Upper lobe of right lung (tissue), 1 donor: ENCODE results near the gene LMX1A. TPM values are rescaled to one million over a fixed set of nuclear protein-coding genes. Genes with fewer than 3 reads are reported as not detected.

ENCODE experiments used
- ATAC-seq: fragments of 200-7000 bp; cut with Tn5 transposase; one replicate; pipeline ENCODE4 v1.9.1; 2020; ENCODE audit warnings: mild to moderate bottlenecking, moderate library complexity
- DNase-seq: peaks from one replicate; pipeline ENCODE4 v3.0.0-alpha.2; 2020
- H3K27ac ChIP-seq: fragments of 200-600 bp; one replicate; pipeline ENCODE4 v1.8.0; 2022
- H3K27me3 ChIP-seq: fragments of 200-600 bp; one replicate; pipeline ENCODE4 v1.8.0; 2022; ENCODE audit warnings: mild to moderate bottlenecking
- H3K36me3 ChIP-seq: fragments of 200-600 bp; one replicate; pipeline ENCODE4 v1.8.0; 2022
- H3K4me1 ChIP-seq: fragments of 200-600 bp; one replicate; pipeline ENCODE4 v1.8.0; 2022
- H3K4me3 ChIP-seq: fragments of 200-600 bp; one replicate; pipeline ENCODE4 v1.8.0; 2022; ENCODE audit warnings: mild to moderate bottlenecking
- H3K9me3 ChIP-seq: fragments of 200-600 bp; one replicate; pipeline ENCODE4 v1.8.0; 2022
- intact Hi-C: fragments of 100-400 bp; cut with DNase I; formaldehyde crosslinking; loops from one replicate; pipeline ENCODE4 v1.11.0; 2022
- total RNA-seq: library from RNA; stranded (reverse); fragmentation: NEBNext Ultra II Directional; extraction: Animal tissue kit (Norgen Biotek cat#: 25700); gene quantifications from one replicate; pipeline ENCODE4 v1.2.1, GENCODE V29; 2021
- TF ChIP-seq, protein P1 (sequence below): fragments of 200-600 bp; IDR thresholded peaks from one replicate; pipeline ENCODE4 v1.8.0; 2022; ENCODE audit warnings: antibody characterized with exemption
- donor health status: DM: no; HTN: yes; CAD: no; lungs with severe emphysema.

The LMX1A gene
- total RNA-seq, 1 donor from 2014 or later: not detected

- Histone ChIP-seq H3K9me3 (no peaks in the 10 kb centered on the region), H3K4me3 (no peak overlapping the region), H3K36me3 (no peaks in the 10 kb centered on the region), H3K4me1 (no peaks in the 10 kb centered on the region), H3K27ac (no peak overlapping the region), H3K27me3 (no peaks in the 10 kb centered on the region)
- no peak for DNase-seq
- intact Hi-C loops: no loop called here
- TF ChIP-seq, protein P1, sequence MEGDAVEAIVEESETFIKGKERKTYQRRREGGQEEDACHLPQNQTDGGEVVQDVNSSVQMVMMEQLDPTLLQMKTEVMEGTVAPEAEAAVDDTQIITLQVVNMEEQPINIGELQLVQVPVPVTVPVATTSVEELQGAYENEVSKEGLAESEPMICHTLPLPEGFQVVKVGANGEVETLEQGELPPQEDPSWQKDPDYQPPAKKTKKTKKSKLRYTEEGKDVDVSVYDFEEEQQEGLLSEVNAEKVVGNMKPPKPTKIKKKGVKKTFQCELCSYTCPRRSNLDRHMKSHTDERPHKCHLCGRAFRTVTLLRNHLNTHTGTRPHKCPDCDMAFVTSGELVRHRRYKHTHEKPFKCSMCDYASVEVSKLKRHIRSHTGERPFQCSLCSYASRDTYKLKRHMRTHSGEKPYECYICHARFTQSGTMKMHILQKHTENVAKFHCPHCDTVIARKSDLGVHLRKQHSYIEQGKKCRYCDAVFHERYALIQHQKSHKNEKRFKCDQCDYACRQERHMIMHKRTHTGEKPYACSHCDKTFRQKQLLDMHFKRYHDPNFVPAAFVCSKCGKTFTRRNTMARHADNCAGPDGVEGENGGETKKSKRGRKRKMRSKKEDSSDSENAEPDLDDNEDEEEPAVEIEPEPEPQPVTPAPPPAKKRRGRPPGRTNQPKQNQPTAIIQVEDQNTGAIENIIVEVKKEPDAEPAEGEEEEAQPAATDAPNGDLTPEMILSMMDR: no peak
- no peak for ATAC-seq
Observed at GRCh38 chr1:165152109-165152508, 204.4 kb downstream of the LMX1A start.

Other genes starting within 250 kb of the LMX1A start
- 9.1 TPM for gene RXRG, start 88.4 kb upstream of the LMX1A start, total RNA-seq
- 0.87 TPM for gene LRRC52, start 187.3 kb upstream of the LMX1A start, total RNA-seq